ENCODE data around the gene ARFGAP1.

The ARFGAP1 gene

DNA sequence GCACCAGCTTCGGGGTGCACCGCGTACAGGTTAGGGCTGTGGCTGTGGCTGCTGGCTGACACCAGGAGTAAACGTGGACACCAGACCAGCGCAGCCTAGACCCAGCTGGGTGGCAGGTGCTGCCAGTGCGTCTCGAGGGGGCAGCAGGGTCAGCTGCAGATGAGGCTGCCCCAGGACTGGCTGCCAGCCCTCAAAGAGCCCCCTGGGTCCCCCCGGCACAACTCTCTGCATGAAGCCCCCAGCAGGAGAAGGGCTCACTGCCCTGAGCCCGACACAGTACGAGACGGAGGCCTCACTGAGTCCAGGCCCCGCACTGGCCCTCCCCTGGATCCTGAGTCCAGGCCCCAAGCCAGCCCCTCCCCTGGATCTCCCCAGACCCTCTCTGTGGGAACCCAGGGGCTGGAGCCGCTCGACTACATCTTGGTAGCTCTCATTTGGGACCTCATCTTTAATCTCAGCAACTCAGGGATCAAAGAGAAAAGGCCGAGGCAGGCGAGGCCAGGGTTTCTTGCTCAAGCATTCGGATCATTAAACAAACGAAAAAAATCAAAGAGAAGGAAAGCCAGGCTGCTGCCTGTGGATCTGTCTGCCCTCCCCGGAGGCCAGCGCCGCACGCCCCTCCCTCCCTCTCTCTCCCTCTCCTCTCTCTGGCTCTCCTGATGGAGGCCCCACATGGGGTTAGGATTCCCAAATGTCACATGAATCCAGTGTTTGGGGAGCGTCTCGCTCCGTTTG lies 11.4 kb upstream of the ARFGAP1 start:
- DNase-seq = no peak

DNA sequence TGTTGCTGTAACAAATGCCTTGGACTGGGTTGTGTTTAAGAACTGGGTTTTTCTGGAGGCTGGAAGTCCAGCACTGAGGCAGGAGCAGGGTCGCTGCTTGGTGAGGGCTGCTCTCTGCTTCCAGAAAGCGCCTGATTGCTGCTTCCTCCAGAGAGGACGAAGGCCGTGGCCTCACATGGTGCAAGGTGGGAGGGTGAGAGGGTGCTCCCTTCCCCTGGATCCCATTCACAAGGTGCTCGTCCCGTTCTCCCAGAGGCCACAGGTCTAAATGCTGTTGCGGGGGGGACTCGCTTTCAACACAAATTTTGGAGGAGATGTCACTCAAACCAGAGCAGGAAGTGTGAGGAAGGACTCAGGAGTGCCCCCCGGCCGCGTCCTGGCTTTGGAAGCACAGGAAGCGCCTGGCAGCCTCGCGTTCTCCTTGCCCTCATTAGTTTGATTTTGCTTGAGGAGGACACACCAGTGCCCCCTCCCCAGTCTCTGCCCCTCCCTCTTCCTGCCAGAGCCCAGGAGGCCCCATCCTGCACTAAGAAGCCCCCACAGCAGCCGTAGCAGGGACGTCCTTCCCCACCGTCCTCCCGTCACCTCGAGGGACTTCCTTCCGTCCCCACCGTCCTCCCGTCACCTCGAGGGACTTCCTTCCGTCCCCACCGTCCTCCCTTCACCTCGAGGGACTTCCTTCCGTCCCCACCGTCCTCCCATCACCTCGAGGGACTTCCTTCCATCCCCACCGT lies 10.7 kb upstream of the ARFGAP1 start:
- DNase-seq = no peak

DNA sequence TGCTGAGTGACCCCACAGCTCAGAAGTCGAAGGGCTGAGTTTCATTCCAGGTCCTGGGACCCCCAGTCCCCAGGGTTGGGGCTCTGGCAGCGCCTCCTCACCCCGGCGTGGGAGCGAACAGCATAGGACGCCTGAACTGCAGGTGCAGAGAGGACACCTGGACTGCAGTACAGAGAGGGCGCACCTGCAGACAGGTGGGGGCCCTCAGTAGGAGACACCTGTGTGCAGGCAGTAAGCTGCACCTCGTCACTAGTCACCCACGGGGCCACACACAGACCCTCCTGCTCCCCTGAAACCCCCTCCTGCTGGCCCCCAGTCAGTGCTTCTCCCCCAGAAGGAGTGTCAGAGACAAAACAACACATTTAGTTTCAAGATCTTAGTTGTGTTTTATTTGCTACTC lies 9.8 kb upstream of the ARFGAP1 start:
- no peak for DNase-seq

DNA sequence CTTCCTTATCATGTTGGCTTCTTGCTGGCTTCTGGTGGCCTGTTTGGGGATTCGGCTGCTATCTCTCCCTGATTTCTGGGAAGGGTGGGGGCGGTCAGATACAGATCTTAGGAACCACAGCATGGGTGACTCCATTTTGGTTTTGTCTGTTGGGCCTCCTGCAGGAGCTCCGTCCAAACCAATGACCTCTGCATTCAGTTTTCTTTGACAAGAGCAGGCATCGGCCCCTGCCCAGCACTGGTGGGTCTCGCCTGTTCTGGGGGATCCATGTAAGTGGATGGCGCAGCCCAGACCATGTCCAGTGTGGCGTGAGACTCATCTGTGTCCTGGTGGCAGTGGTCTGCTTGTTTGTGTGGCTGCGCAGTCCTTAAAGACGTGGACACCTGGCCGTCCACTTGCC lies 8.6 kb upstream of the ARFGAP1 start:
- DNase-seq = no peak

DNA sequence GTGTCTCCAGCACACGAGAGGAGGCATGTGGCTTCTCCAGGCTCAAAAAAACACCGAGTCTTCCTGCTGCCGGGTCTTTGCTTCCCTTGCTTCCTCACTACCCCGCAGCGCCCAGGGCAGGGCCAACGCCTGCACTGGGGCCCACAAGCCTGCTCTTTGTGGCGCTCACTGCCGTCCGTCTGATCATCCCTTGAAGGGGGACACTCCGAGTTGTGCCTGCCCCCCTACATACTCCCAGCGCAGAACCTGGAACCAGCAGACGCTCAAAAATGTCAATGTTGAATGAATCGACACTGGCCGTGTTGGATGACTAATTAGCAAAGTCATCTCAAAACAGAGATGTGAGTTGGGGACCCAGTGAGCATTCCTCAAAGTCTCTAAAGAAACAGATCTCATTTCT lies 8.1 kb upstream of the ARFGAP1 start:
- DNase-seq = no peak

DNA sequence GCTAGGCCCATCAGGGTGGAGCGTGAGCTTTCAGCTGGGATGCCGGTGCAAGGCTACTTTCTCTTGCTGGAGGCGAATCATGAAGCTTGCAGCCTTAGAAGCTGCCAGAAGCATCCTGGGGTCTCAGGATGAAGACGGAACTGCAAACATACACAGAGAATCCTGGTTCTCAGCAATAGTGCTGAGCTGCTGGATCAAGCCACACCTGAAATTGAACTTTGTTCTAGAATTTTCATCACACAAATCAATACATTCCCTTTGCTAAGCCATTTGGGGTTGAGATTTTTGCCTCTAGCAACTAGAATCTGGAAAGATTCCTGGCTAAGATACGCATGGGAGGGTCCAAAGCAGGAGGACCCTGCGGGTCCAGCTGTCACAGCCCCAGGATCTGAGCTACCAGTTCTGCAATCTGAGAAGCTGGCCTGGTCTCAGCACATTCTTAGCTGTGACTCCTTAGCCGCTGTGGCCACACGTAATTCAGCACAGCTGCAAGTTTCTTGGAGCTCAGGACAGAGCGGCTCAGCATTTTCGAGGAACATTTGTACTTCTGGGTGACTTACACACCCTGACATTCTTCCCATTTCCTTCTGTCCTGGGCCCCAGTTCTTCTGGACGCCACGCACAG lies 6.6 kb upstream of the ARFGAP1 start:
- DNase-seq = no peak

DNA sequence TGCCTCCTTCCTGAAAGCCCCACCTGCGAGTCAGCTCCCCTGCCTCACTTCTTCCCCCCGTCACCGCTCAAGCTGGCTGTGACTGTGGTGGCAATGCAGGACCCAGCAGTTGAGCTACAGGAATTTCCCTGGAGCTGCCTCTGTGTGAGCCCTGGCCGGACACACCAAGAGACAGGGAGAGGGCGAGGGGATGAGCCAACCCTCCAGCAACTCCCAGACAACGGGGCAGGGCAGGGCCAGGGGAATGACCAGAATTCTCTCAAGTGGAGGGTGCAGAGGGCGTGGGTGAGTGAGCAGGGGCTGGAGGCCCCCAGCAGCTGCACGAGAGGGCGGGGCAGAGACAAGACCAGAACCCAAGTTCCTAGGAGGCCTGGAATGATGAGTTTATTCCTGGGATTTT lies 4.9 kb upstream of the ARFGAP1 start:
- no peak for DNase-seq

DNA sequence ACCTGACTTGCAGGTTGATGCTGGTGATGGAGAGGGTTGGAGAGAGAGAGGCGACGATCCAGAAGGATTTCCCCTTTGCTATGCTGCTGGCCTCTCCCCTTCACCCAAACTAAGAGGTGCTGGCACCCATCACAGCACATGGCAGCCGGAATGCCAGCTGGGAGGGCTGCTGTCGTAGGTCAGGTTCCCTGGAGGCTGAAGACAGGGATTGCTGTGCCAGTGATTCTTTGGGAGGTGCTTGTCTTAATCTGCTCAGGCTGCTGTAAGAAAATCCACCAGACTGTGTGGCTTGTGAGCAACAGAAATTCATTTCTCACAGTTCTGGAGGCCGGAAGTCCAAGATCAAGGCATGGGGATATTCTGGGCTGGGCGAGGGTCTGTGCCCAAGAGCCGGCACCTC lies 4.4 kb upstream of the ARFGAP1 start:
- no peak for DNase-seq

DNA sequence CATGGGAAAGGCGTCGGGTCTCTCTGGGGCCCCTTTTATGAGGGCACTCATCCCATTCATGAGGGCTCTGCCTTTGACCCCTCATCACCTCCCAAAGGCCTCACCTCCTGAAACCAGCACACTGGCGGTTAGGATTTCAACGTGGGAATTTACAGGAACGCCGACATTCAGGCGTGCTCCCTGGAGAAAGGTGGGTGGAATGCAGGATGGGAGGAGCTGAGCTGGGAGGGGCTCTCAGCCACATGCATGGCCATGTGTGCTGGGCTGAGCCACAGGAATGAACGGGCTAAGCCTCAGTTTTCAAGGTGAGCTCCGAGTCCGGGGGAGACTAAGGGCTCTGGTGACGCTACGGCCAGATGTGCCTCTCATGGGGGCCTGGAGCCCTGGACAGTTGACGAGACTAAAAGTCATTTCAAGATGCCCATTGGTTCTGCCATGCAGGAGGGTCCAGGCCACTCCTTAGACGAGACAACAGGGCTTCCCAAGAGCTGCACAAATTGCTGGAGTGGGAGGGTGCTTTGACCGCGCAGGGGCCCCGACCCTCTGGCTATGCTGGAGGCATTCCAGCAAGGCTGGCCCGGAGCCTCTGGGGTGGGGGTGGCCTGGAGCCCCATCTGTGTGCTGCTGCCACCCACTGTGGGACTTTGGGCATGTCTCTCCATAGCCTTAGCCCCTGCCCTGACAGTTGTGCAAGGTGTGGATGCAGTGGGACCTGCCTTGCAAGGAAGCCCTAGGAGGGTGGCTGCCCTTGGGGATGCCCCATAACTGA lies 3.8 kb upstream of the ARFGAP1 start:
- DNase-seq = no peak

DNA sequence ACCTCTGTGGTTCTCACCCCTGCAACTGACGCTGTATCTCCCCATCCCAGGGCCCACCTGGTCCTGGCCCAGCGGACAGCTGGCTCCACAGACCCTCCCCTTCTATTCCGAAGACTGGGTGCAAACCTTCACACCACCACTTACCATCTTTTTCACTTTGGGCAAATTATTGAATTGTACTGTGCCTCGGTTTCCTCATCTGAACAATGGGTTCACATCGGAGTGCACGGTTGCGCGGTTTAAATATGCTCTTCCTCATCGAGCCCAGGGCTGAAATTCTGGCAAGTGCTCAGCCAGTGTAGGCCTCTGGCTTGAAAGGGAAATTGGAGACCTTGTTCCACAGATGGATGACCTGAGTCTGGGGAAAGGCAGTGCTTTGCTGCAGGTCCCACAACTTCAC lies 2.9 kb upstream of the ARFGAP1 start:
- no peak for DNase-seq

DNA sequence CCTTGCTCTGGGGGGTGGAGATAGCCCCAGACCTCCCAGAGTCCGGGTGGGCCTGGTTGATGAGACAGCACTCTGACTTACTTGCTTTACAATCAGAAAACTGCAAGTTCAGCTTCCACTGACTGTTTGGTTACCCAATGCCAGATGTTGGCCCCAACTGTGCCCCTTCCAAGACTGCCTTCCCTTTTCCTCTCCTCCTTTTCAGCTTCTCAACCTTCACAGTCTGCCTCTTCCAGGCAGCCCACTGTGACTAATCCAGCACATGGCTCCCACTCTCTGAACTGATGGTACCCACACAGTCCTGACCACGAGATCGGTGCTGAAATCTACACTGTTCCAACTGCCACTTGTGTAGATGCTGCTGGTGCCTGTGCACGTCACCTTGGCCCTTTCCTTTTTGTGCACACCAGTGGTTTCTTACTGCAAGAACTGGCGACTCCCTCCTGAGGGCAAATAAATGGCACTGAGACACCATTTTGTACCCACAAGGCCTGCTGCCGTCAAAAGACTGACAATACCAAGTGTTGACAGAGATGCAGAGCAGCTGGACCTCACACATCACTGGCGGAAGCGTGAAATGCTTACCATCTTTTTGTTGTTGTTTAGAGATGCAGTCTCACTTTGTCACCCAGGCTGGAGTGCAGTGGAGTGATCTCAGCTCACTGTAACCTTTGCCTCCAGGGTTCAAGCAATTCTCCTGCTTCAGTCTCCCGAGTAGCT lies 1.8 kb upstream of the ARFGAP1 start:
- DNase-seq = no peak

DNA sequence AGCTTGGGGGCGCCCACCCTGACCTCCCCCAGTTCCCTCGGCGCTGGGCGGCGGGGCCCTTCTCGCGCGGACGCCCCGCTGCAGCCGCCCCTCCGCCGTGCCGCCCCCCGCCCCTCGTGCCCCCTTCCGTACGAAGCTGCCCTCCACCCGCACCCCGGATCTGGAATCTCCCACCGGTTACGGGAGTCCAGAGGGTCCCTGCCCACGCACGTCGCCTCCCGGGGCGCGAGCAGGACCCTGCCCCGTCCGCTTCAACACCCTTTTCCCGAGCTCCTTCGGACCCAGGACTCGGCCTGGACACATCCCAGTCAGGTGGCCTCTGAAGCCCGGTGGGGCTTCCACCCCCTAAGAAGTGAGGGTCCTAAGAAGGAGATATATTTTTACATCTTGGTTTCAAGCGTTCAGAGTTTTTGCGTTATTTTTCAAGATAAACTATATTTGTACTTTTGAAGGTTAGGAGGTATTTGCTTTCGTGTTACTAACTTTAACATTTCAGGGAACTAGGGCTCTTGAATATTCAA lies 506 bp downstream of the ARFGAP1 start:
- no peak for DNase-seq

DNA sequence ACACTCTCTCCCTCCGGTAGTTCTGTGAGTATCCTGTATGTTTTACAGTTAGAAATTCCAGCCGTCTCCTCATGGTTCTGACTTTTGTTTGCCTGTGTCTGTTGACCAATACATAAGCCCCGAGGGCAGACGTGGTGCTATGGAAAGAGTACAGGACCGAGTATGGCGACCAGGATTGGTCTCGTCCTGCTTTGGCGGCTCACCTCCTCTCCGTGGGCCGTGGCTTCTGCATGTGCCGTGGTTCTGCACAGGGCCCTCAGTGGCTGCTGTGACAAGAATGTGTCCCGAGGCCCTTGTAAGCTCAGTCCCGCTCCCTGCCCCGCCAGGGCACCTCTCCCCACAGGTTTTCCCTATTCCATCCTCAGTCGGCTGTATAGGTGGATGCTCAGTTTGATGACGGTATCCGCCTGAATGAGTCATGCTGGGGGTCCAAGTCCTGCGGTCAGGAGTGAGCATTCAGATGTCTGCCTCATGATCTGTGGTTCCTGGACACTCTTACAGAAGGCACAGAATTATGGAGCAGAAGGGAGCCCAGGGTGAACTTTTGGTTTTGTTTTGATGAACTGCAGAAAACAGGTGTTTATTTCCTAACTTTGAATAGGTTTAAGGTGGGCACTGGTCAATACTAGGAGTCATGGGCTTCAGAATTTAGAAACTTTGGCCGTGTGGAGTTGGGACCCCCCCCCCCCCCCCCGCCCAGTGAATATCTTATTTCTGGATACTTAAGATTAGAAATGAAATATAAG lies 1.2 kb downstream of the ARFGAP1 start:
- no peak for DNase-seq

DNA sequence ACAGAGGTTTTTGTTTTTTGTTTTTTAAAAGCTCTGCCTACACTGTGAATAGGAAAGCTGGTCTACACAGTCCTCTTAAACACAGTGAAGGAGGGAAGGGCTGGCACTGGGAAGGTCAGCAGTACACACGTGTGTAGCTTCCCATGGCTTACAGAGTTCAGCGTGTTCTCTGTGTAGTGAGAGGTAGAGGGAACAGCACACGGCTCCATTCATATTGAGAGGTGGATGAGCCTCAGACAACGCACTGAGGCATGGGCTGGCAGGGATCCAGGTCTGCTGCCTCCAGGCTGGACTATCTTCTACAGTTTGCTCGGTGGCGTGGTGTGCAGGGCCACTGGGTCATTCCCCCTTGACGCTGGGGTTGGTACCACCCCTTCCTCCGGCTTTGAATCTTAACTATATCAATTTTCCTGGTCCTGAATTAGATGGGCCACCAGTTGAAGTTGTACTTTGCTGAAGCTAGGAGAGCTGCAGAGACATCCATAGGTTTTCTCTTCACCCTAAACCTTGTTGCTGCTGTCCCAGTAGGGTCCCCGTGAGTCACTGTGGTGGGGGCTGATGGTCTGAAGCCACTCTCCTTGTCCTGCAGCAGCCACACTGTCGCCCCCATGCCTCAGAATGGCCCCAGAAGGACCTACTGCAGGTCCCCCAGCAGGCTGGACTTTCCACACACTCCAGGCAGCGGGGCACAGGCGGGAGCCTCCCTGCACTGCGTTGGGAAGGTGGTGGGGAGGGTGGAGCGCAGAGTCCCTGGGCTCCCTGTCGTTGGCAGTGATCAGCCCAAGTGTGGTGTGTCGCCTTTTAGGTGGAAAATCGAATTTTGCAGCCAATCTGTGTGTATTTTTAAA lies 2.0 kb downstream of the ARFGAP1 start:
- DNase-seq = no peak

DNA sequence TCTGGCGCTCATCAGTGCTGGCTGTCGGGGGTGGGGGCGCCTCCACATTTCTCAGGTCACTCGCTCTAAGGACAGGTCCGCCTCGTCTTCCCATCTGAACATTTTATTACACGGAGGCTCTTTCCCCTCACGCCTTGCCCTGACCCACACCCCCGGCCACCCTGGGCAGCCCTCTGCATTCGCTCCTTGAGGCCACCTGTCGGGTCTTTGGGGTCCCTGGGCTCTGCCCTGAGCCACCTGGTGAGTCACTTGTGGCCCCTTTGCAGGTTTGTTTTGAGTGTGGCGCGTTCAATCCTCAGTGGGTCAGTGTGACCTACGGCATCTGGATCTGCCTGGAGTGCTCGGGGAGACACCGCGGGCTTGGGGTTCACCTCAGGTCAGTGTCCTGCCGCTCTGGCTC lies 3.2 kb downstream of the ARFGAP1 start:
- DNase-seq = no peak

DNA sequence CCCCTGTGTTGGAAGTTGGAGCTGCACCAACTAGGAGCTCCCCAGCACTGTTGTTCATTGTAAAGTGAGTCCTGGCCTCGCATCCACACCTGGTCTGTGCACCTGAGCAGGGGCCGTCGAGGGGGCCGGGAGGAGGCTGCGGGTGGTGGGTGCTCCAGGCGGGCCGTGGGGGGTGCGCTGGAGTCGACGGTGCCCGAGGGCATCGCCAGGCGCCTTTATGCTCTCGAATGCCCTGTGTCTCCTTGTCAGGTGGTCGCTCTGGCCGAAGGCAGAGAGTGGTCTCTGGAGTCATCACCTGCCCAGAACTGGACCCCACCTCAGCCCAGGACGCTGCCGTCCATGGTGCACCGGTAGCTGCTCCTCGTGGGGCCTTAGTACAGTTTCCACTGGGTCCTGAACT lies 4.3 kb downstream of the ARFGAP1 start:
- DNase-seq = no peak

DNA sequence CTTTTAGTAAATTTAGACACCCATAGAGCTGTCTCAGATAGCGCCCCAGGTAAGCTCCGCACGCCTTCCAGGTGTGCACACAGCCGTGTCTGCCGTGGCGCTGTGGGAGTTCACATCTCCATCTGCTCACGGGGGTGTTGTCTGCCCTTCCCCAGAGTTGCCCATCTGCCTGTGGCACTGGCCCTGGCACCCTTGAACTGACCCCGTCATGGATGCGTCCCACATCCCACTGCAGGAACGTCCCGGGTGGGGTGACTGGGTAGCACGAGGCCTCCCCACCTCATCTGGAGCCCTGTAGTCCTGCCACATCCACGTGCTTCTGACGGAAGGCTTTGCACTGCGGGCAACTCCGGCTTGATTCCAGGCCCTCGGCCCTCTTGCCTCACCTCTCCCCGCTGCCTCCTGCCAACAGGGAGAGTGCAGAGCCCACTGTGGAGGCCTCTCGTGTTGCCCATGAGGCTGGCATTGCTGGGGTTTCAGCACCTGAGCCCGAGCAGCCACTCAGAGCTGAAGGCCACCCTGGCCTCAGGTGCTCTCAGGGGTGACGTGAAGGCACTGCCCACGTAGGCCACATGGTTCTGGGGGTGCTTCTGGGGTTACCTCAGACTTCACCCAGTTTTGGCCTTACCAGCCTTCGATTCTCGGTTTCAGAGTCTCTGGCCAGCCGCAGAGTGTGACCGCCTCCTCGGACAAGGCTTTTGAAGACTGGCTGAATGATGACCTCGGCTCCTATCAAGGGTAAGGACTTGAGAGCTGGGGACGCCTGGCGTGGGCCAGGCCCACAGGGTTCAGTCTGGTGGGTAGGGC lies 5.1 kb downstream of the ARFGAP1 start:
- no peak for DNase-seq

DNA sequence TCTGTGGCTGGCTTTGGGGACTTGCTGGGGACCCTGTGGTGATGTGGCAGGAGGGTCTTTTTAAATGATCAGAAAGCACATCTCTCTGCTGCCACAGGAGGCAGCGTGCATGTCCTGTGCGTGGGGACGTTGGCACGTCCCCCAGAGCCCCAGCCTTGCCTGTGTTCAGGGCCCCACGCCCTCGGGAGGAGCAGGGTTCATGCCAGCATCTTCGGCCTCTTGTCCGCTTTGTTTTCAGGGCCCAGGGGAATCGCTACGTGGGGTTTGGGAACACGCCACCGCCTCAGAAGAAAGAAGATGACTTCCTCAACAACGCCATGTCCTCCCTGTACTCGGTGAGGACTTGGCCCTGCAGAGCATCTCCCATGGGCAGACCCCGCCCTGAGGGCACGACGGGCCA lies 6.0 kb downstream of the ARFGAP1 start:
- no peak for DNase-seq

DNA sequence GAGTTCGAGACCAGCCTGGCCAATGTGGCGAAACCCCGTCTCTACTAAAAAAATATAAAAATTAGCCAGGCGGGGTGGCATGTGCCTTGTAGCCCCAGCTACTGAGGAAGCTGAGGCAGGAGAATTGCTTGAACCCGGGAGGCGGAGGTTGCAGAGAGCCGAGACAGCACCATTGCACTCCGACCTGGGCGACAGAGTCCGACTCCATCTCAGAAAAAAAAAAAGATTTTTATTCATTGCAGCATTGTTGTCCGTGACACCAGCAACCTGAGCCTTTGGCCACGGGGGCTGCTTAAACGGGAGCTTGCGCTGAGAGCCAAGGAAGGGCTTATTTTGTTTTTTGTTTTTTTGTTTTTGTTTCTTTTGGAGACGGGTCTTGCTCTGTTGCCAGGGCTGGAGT lies 7.3 kb downstream of the ARFGAP1 start:
- no peak for DNase-seq

DNA sequence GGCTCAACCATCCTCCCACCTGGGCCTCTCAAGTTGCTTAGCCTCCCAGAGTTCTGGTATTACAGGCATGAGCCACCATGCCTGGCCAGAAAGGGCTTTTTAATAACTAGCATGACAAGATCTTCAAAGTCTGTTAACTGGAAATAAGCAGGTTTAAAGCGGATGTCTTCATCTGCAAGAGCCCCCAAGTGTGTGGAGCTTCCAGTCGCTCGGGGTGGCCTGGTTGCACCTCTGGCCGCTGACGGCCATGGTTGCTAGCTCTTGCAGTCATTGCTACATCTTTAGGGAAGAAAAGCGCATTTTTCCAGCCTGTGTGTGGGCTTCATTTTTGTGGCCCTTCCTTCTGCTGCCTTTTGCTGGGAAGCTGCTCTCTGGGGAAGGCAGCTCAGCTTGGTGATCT lies 7.8 kb downstream of the ARFGAP1 start:
- no peak for DNase-seq
